LNCAP (cell line): ENCODE measurements around the gene SYNE3.

Experiments used
- TF ChIP-seq, protein P1 (sequence below): fragments of 450-650 bp; IDR thresholded peaks from 2 replicates; pipeline ENCODE4 v1.5.1; 2017; ENCODE audit warnings: mild to moderate bottlenecking

The SYNE3 gene

GRCh38 chr14:95533822-95534221 is 17.4 kb upstream of the SYNE3 start:
- TF ChIP-seq, protein P1, sequence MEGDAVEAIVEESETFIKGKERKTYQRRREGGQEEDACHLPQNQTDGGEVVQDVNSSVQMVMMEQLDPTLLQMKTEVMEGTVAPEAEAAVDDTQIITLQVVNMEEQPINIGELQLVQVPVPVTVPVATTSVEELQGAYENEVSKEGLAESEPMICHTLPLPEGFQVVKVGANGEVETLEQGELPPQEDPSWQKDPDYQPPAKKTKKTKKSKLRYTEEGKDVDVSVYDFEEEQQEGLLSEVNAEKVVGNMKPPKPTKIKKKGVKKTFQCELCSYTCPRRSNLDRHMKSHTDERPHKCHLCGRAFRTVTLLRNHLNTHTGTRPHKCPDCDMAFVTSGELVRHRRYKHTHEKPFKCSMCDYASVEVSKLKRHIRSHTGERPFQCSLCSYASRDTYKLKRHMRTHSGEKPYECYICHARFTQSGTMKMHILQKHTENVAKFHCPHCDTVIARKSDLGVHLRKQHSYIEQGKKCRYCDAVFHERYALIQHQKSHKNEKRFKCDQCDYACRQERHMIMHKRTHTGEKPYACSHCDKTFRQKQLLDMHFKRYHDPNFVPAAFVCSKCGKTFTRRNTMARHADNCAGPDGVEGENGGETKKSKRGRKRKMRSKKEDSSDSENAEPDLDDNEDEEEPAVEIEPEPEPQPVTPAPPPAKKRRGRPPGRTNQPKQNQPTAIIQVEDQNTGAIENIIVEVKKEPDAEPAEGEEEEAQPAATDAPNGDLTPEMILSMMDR = no peak

DNA sequence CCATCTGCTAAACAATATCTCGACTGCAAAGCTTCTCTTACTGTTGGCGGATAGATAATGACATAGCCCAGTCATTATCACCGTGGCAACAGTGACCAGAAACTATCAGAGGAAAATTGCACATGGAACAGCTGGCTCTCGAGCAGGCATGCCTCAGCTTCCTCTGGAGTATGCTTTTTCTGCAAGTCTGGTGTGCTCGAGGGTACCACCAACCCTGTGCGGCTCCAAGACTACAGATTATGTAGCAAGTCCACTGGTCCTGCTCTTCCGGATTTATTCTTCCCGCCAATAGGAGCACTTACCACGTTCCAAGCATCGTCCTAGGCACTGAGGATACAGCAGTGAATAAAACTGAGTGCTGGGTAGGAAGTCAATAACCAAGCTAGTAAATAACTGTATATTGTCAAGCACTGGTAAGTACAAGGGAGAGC is 17.0 kb upstream of the SYNE3 start:
- TF ChIP-seq, protein P1 = no peak

DNA sequence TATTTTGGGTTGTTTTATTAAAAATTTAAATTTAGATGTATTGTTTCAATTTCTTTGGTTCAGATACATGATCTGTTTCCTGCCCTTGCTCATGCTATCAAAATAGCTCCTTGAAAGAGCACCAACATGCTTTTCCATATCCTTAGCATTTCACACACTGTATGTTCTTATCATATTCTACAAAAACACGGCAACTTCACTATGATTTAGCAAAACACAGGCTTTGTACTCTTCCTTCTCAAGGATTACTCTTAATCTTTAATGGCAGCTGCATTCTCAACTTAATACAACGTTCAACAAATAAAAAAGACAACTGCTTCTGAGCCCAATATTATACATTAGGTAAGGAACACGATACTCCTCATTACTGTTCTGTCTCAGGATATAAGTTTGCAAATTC is 15.5 kb upstream of the SYNE3 start:
- TF ChIP-seq, protein P1 = no peak

- TF ChIP-seq, protein P1 = no peak
Observed at GRCh38 chr14:95531473-95531872, 15.0 kb upstream of the SYNE3 start.

- TF ChIP-seq, protein P1 = no peak
Observed at GRCh38 chr14:95530473-95531276, 14.2 kb upstream of the SYNE3 start.

GRCh38 chr14:95529216-95529615 is 12.8 kb upstream of the SYNE3 start:
- TF ChIP-seq, protein P1 = no peak

GRCh38 chr14:95527387-95528002 is 11.0 kb upstream of the SYNE3 start:
- TF ChIP-seq, protein P1 = peak; percentile 85
